Stimulated activated naive CD8-positive, alpha-beta T cell treated with anti-CD3 and anti-CD28 coated beads, Interleukin-15, Interleukin-2, amounts not matched to agents 100 U/mL and 50 U/mL, for 24 hours (primary cell): Measurements from ENCODE around the gene MED27.

Source experiments
- ATAC-seq: fragments of 150-1000 bp; cut with Tn5 transposase; one replicate; pipeline ENCODE4 v1.10.0; 2021
- DNase-seq: peaks from one replicate; pipeline ENCODE4 v3.0.0; 2021

The MED27 gene

DNA sequence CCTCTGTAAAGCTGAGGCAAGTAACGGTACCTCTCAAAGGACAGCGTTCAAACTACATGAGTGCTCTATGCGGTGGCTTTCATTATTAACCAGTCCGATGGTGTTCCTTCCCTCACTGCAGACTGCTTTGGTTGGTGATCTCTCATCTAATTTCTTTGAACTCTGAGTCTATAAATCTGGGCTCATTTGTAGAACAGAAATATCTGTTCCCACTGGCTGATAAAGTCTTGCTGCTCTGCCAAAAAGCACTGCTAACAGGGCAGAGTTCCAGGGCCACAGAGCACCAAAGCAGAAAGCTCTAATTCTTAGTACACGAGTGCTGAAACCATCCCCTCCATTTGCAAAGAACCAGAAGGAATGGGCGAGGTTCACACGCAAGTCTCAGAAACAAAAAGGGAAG, 81.9 kb downstream of the MED27 start:
- DNase-seq (no peak), ATAC-seq (no peak)

DNA sequence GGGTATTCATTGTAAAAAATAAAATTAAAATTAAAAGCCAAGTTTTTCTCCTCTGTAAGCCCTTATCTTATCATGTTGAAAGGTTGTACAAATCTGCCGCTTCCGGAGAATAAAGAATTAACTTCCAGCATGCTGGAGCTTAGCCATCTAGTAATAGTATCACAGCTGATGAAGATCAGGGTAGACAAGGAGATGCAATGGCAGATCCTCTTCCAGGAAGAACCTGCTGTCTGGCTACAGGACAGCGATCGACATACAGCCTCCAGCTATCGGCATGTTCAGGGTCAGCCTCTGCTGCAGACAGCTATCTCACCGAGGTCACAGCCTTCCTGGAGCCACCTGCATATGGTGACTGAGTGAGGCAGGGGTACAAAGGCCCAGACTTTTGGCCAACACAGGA, 82.6 kb downstream of the MED27 start:
- no peak for ATAC-seq
- DNase-seq = no peak

DNA sequence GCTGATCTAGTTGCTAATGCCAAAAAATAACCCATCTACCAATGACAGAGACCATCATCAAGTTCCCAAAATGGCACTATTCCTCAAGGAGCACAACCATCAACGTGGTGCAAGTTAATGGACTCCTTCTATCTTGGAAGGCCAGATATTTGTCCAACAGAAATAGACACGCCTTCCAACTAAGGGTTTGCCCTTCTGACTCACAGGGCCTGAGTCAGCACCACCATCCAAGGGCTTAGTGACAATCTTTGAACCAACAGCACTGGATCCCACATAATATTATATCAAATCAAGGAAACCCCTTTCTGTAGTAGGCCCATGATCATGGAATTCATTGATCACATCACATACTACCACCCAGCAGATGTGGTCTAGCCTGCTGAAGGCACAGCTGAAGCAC, 84.3 kb downstream of the MED27 start:
- ATAC-seq = no peak
- DNase-seq = no peak

DNA sequence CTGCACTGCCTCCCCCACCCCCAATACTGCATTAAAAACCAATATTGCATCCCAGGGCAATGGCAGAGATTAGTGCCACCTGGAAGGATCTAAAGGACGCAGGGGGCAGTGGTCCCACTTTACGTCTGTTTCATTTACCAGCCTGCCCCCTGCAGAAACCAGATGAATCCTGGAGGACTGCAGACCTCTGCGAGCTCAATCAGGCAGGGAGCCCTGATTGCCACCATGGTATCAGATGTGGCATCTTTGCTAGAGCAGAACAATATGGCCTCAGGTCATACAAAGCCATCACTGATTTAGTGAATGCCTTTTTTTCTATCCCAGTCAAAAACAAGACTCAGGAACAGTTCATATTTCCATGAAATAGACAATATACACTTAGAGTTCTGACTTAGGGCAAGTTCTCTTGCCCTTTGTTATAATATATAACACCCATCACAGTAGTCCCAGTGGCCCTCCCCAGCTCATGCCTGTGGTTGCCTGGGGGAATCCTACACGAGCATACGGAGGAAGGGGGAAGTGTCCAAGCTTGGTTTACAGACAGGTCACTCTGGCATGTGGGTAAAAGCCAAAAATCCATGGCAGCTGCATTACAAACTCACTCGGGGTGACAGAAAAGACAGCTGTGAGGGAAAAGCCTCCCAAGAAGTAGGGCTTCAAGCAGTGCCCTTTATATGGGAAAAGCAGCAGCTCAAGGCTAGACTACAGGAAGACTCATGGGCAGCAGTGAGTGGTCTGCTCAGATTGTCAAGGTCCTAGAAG, 85.1 kb downstream of the MED27 start:
- DNase-seq (no peak), ATAC-seq (no peak)

DNA sequence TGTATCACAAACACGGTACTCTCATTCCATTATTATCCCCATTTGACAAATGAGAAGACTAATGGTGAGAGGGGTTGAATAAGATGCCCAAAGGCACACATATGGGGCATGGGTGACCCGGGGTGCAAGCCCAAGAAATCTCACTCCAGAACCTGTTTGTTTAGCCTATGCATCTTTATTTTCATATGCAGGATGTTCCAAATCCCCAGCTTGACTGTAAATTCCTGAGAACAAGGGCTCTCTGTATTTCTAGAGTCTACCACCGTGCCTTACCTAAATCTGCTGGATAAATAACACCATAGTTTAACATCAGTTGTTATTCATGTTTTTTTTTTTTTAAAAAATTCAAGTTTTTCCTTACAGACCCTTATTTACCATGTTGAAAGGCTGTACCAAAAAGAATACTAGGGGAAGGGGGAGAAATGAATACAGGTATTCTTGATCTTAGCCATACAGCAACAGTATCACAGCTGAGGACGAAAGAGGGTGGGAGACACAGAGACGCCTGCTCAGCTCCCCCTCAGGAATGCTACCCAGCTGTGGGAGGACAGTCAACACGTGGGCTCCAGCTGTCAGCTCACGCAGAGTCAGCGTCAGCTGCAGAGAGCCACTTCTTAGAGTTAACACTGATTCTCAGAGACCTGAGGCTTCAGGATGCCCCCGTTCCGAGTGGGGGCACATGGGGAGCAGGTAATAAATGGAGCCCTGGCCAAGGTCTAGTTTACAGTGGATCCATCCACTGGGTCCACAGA, 86.6 kb downstream of the MED27 start:
- DNase-seq = no peak
- ATAC-seq = no peak

DNA sequence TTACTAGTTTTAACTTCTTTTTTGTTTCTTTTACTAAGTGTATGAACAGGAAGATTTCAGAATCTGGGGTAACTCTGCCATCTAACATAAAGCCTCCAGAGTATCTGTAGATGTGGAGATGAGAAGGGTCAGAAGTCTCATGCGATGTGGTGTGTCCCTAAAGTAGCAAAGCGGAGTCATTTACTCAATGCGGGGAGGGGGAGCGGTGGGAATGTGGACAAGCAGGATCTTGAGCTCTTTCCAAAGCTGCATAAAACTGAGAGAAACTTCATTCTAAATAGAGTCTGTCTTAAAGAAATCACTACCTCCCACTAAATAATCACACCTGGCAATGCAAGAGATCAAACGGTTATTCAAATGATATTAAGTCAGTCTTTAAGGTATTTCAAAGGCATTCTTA, 92.4 kb downstream of the MED27 start:
- DNase-seq (no peak), ATAC-seq (no peak)

DNA sequence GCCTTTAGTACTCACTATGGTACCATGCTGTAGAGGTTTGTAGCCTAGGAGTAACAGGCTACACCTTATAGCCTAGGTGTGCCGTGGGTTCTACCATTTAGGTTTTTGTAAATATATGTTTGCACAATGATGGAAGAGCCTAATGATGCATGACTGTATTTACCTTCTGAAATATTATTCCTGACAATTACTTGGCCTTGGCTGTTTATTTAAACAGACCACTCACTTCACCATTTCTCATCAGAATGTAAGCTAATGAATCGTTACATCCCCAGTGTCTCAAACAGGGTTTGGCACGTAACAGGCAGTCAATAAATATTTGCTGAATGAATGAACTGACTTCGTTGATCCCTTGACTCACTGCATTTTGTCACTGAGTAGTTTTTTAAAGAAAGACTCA, 93.1 kb downstream of the MED27 start:
- ATAC-seq (no peak), DNase-seq (no peak)

DNA sequence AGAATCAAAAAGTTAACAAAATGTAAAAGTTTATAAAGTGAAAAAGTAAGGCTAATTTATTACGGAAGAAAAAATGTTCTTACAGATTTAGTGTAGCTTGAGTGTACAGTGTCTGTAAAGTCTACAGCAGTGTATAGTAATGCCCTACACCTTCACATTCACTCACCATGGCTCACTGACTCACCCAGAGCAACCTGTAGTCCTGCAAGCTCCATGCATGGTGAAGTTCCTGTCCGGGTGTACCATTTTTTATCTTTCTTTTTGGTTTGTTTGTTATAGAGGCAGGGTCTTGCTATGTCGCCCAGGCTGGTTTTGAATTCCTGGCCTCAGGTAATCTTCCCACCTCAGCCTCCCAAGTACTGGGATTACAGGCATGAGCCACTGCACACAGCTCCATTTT, 93.6 kb downstream of the MED27 start:
- no peak for ATAC-seq
- no peak for DNase-seq

DNA sequence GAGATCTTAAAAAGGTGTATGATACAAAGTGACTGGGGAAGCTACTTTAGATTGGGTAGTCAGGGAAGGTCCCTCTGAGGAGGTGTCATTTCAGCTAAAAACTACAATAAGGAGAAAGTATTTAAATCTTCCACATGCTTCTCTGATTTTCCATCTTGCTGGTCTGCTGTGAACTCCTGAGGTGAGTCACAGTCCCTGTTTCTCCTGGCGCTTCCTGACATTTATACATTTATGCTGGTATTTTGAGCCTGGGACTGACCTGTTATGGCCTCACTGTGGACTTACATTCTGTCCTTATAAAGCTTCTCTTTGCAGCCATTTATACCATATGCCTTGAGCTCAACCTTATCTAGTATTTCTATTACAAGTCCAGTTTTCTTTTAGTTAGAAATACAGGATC, 95.1 kb downstream of the MED27 start:
- ATAC-seq (peak; percentile 23), DNase-seq (no peak)

DNA sequence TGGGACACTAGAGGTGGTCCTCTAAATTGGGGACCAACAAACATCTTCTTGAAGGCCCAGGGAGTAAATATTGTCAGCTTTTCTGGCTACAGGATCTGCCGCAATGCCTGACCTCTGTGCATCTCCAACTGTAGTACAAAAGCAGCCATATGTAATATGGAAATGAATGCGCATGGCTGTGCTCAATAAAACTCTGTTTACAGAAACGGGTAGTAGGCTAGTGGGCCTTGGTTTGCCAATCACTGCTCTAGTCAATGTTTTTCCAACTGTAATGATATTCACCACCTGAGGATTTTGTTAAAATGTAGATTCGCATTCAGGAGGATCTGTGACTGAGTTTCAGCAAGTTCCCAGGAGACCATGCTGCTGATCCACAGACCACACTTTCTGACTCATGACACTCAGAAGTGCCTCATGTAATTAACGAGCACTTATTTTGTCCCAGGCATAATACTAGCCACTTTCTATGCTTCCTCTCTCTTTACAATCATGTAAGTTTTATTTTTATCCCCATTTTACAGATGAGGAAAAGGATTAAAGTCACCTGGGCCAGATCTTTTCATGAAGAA, 96.9 kb downstream of the MED27 start:
- ATAC-seq = no peak

DNA sequence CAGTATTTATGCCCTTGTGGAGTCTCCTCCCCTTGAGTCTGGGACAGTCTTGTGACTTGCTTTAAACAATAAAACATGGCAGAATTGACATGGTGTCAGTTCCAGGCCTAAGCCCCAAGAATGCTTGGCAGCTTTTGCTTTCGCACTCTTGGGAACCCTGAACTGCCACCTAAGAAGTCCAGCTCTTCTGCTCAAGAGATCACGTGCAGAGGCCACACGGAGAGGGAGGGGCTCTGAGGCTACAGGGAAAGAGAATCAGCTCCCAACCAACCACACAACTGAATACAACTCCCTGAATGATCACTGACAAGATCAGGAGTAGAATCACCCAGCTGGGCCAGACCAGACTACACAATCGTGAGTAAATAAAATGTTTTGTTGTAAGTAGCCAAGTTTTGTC, 97.6 kb downstream of the MED27 start:
- DNase-seq (no peak), ATAC-seq (no peak)

More for the DNA sequence above, 96.9 kb downstream of the MED27 start:
- DNase-seq = no peak

DNA sequence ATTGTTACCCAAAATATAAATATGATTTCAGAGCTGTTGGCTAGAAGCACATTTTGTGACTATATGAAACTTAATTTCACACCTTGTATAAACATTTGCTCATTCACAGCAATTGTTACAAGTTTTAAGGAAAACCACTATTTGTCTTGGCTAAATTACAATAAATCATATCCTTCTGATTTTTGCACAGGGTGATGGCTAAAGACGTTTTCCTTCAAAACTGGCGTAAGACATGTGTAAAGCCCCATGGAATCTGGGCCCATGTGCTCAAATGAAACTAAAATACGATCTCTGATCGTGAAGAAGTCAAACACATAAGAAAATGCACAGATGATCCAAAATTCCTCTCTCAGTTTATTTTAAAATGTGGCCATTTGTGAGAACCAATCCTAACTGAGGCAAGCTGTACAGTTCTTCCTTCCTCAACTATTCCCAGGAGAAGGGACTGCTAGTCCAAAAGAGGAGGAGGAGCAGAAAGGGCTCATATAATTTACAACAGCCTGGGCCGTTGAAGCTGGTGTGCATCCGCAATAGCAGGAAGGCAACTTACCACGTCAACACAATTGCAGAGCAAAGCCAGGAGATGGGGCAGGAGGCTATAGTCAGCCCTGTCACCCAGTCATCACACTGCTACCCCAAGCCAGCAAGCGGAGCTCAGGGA, 98.4 kb downstream of the MED27 start:
- no peak for DNase-seq

DNA sequence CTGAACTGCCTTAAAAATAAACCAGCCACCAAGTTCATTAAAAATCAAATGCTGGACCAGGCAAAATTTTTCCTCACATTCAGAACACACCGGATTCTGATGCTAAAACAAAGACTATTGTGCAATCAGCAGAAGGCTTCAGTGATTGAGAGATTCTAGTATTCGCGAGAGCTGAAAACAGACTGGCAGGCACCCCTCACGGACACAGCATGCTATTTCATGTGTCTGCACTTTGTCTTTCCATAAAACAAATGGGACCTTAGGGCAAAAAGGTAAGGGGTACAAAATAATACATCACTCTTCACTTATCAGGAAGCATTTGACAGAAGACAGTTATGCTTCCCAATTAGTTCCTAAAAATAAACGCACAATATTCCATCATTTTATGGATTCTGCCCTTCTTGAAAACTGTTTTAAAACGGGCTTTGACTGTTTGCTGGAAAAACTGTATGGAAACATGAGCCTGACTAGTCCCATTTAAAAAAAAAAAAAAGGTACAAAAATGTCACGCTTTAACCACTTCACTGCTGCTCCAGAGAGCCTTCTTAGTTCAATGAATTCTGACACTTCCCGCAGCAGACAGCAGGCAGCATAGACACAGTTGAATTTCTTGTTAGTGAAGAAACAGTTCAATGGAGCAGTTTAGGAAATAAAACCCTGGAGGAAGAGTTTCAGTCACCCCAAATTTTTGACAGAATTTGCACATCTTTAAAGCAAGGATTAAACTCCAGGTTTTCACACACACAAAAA, 99.2 kb downstream of the MED27 start:
- ATAC-seq = no peak

More for the DNA sequence above, 98.4 kb downstream of the MED27 start:
- ATAC-seq = no peak

DNA sequence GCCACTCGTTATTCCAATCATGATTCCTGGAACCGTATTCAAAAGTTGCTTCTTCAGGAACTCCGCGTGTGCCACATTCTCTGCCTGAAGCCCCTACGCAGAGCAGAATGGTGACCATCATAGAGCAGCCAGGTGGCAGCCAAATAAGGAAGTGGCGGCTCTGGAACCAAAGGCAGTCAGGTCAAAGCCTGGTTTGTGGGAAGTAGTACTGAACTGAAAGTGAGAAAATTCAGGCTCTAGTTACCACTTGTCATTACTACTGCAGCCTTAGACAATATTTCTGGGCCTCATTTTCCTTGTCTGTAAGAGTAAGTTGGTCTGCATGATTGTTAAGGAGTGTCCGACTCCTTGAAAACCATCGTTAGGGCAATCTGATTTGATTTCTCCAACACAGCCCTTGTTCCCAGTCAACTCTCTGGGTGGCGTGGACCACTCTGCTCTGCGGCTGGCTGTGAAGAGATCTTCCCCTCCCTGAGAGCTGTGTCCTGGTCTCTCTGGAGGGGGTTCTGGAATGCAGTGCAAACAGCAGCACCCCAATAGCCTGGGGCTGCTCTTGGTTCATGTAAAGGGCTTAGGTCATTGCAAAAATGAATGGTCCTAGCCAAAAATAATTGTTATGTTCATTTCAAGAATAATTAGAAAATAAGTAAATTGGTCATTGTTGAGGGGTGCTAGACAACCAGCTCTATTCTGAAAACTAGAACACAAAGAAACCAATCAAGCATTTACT, 102.4 kb downstream of the MED27 start:
- no peak for ATAC-seq

More for the DNA sequence above, 99.2 kb downstream of the MED27 start:
- no peak for DNase-seq

DNA sequence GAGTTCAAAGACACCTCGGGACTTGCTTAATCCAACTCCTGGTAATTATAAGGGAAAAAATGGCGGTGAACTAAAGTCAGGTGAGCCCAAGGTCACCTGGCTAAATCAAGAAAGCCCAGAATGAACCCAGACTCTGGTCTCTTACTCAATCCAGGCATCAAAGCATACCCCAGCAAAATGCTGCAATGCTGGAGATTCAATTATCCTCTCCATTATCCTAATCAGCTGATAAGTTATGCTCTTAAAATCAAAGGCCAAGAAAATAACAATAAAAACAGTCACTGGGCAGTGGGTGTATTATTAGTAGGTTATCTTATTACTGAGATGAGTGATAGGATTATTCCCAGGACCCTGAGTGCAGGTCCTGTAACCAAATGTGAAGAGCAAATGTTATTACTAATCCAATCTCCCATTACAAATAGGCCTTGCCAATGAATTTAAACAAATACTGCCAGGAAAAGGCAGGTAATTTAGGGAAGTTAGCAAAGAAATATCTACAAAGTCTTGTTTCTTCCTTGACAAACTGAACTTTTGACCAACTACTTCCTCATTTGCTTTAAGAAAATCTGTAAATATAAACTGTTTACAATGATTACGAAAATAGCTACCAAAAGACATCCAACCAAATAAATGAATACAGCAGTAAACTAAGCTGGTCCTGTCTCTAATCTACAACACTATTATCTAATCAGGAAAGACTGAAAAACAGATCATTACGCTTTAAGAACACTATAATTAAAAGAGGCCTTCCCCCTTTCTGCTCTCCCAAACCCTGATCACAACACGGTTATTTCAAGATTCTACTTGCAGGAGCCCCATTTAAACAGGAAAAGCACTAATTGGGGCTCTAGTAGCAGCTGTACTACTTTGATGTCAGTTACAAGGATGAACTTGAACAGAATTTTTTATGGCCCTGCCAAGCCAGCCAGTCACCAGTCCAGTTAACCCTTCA, 103.2 kb downstream of the MED27 start:
- DNase-seq = no peak

More for the DNA sequence above, 102.4 kb downstream of the MED27 start:
- no peak for DNase-seq

DNA sequence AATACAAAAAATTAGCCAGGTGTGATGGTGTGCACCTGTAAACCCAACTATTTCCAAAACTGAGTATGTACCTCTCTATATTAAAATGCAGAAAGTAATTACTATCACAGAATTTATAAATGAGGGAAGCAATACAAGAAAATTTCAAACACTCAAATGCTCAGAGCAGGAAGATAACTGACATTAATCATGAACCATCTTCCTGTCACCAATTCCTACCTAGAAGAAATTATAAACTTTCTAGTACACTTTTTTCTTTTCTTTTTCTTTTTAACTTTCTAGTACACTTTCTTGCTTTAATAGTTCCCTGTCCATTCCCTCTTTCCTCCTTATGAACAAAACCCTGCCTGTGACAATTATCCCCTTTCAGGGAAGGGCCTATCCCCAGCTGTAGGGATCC, 106.8 kb downstream of the MED27 start:
- DNase-seq = no peak
- no peak for ATAC-seq

More for the DNA sequence above, 103.2 kb downstream of the MED27 start:
- no peak for ATAC-seq

DNA sequence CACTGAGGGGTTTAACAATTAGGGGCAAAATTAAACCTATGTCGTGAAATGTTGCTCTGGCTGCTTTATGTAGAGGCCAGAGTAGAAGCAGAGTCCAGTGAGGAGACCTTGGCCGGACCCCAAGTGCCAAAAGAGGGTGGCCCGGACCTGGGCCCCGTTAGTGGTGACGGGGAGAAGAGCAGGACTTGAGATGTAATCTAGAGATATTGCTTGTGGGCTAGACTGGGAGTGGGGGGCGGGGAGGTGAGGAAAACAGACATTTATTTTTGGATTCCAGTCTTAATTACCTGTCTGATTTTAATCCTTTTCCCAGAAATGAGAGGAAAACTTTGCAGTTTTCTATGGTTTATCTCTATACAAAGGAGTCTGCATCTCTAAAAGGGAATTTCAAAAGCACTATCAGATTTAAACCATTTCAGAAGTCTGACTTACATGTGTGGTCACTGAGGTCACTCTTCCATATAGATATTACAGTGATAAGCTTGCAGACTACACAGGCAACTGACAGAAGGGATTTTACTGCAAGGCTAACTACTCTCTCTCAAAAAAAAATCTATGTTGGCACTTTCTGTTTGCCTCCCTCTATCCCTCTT, 108.1 kb downstream of the MED27 start:
- DNase-seq (no peak), ATAC-seq (no peak)

DNA sequence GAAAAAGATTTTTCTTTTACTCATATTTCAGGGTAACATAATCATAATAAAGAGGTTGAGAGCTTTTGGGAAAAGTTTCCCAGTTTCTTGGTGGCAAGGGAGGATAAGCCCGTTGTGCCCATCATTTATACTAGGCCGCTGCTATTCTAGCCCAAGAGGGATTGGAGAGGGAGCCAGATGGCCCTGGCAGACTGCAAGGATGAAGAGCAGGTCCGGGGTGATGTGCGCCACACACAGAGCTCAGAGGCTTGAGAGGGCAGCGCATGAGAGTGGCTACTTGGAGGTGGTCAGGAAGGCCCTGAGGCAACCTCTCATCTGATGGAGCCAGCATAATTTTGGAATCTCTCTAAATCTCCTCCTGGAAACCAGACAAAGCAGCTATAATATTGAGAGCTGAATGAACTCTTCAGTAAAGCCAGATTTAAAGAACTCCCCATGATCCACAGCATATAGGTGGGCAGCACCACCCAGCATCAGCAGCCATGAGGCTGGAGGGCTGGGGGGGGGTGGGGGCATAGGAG, 110.1 kb downstream of the MED27 start:
- ATAC-seq (no peak), DNase-seq (no peak)

DNA sequence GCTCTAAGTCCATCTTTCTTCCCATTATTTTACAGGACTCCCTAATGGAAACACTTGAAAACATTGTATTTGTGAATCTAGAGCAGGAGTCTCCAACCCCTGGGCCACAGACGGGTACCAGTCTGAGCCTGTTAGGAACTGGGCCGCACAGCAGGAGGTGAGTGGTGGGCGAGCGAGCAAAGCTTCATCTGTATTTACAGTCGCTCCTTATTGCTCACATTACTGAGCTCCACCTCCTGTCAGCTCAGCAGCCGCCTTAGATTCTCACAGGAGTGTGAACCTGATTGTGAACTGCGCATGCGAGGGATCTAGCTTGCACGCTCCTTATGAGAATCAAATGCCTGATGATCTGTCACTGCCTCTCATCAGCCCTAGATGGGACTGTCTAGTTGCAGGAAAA, 111.0 kb downstream of the MED27 start:
- ATAC-seq (no peak), DNase-seq (no peak)

DNA sequence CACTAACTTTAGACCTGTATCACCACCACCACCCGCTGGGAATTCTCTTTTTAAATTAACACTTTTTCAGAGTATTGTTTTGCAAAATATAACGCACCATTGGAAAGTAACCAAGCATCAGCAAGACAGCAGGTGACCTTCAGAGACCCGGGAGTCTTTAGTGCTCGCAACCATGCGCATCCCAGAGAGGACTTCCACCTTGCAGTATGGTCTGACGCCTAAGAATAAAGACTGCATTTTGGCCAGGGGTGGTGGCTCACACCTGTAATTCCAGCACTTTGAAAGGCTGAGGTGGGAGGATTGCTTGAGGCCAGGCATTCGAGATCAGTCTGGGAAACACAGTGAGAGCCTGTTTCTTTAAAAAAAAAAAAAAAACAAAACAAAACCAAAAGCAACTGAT, 113.8 kb downstream of the MED27 start:
- DNase-seq (no peak), ATAC-seq (no peak)
